HG03159 (cell line): ENCODE measurements around the gene RNU1-1.
"Not testable (repeated sequence)": the region's sequence is repeated elsewhere in the genome, so short reads cannot be mapped to it uniquely, and the experiment has no call there.

Experiments used
- ATAC-seq: cut with Tn5 transposase; IDR thresholded peaks from one replicate; pipeline ENCODE4 v1.9.1; 2021; ENCODE audit warnings: mild to moderate bottlenecking, moderate library complexity; ENCODE audit not compliant: unreplicated experiment

RNU1-1 gene

DNA sequence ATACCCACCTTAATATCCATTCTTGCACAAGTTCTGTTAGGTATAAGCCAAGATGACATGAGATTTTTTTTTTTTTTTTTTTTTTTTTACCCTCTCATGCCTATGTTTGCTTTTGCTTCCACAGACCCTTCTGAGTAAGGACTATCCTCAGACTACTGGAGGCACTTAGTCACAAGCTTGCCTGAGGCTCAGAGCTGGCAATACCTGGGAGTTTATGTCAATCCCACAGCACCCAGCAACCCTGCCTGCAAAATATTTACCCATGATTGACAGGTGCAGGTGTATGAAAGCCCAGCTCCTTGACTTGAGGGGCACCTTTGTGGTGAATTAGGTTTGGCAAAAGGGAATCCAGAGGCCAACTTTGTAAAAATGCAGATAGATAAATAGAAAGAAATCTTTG, 11.7 kb upstream of the RNU1-1 start:
- not testable (repeated sequence) for ATAC-seq

DNA sequence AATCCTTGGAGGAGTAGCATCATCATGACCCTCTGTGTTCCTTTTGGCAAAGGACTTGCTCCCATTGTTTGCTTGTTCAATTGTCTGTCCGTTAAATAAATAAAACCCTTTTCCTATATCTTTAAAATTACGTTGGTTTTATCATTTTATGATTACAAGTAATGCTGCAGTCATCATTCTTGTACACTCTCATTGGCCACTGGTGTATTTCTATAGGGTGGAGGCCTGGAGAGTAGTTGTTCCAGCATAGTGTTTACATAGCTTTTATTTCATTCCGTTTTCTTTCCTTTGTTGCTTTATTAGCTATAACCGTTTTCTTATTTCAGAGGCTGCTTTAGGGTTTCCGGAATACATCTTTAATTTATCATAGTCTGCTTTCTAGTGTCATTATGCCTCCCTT, 7.6 kb upstream of the RNU1-1 start:
- ATAC-seq = not testable (repeated sequence)

- ATAC-seq = no peak
Measured at GRCh38 chr1:16521288-16521583, 7.2 kb upstream of the RNU1-1 start.

DNA sequence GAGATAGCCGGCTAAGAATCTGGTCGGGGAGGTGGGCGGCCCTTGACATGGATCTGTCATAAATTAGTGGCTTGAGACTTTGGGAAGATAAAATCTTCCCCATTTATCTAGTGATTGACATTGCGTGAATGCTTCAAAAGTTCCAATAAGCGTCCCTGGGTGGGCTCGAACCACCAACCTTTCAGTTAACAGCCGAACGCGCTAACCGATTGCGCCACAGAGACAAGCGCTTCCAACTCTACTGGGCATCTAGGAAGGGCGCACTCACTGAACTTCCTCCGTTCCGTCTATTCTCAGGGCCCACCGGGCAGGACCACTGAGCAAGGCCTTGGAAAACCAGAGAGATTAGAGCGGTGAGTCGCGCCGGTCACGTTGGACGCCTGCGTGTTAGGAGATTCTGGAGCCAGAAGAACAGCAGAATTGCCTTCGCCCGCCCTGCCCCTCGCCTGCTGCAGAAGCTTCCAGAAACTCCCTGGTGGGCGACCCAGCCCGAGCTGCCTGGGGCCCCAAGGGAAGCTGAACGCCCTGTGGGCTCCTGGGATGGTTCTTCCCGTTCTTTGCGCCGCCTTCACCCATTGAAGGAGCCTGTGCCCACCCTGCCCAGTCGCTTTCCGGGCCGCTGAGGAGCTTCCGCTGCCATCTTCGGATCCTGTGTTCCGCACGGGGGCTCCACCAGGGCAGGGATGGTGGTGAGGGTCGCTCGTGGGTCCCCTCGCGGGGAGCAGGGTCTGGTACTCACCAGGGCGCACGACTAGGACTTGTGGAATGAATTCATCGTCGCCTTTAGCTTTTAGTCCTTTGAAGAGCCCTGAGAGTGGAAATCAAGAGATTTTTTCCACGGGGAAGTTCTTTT, 6.6 kb upstream of the RNU1-1 start:
- not testable (repeated sequence) for ATAC-seq

DNA sequence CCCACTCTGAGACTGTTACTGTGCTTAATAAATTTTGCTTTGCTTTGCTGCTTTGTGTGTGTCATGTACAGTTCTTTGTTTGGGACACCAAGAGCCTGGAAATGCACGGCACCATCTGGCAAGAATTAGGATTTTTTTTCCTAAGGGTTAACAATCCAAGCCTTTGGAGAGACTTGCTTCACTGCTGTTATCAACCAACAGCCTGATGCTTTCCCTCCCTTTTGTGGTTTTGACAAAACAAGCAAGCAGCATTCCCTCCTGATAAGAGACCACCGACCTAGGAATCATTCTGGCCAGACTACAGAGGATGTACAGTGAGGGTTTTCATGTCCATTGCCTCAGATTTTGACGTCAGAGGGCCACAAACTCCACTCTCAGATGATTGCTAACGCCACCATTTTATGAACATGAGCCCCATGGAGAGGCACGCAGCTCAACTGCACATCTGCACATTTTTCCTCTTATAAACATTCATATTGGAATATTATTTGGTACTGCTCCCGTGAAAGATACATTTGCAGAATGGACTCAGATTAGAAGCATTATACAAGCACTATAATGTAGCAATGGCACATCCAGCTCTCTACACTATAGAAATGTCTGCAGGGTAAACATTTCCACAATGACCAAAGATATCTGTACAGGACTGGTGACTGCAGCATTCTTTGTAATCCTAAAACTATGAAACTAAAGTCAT, 5.3 kb upstream of the RNU1-1 start:
- ATAC-seq = not testable (repeated sequence)

- not testable (repeated sequence) for ATAC-seq
Measured at GRCh38 chr1:16518913-16519254, 4.8 kb upstream of the RNU1-1 start.

DNA sequence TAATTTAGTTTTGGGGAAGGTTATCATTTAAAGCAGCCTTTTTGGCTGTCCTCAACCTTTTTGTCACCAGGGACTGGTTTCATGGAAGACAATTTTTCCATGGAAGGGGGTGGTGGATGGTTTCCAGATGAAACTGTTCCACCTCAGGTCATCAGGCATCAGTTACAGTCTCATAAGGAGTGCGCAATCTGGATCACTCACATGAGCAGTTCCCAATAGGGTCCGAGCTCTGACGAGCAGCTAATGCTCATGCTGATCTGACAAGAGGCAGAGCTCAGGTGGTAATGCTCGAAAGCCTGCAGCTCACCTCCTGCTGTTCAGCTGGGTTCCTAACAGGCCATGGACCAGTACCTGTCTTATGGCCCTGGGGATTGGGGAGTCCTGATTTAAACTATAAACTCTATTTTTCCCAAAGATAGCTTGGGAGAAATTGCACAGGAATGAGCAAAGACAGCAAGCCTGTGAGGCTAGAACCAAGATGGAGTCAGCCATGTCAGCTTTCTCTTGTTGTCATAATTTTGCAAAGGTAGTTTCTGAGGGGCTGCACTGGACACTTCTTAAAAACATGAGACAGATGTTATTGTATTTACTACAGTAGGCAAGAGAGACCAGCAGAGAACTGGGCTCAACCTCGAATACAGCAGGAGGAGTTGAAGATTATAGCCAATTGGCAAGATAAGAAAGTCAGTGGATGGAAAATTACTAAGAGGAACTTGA, 2.8 kb upstream of the RNU1-1 start:
- ATAC-seq = not testable (repeated sequence)

DNA sequence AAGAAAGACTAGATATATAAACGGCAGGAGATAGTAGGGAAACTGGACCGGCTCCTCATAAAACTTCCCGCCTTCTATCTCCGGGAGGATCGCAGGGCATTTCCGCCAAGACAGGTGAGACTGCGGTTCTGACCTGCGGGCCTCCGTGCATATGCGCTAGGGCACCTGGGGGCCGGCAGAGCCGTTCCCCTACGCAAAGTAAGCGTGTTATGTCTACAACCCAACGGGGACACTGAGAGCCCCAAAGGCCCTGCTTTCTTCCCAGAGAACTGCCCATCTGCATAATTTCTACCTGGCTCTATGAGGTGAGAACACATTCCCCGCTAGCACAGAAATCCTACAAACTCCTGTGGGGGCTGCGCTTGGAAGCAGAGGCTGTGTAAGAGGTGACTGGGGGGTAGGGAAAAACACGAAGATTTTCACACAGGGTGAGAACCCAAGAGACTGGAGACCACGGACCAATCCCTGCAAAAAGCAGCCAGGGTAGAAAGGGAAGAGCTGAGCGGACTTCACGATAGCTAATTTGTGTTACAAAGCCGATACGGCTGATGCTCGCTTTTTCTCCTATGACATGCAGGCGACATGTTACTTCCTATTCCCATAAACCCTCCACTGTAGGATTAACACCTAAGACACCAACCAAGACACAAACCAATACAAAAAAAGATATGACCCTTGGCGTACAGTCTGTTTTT, 526 bp downstream of the RNU1-1 start:
- ATAC-seq = peak; percentile 58

DNA sequence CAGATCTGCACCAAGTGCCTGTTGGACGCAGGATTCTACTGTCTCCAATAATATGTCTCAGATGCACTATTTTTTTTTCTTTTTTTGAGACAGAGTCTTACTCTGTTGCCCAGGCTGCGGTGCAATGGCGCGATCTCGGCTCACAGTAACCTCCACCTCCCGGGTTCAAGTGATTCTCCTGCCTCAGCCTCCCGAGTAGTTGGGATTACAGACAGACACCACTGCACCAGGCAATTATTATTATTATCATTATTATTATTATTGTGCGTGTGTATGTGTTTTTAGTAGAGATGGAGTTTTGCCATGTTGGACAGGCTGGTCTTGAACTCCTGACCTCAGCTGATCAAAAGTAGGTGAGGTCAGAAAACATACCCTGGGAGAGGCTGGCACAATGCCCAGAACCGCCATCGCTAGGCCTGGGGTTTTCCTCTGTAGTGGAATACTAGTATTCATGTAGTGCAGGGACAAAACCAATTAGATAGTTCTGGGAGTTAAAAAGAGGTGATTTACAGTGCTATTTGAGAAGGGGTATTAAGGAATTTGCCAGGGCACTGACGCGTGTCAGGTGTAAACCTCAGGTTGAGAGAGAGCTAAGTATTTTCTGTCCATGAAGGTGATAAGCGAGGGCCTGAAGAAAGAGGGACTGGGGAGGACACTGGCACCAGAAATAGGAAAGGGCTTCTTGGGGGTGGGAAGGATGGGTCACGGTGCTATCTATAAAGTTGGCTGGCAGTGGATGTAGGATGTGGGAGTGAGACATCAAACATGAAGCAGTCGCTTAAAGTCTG, 1.3 kb downstream of the RNU1-1 start:
- ATAC-seq = not testable (repeated sequence)

DNA sequence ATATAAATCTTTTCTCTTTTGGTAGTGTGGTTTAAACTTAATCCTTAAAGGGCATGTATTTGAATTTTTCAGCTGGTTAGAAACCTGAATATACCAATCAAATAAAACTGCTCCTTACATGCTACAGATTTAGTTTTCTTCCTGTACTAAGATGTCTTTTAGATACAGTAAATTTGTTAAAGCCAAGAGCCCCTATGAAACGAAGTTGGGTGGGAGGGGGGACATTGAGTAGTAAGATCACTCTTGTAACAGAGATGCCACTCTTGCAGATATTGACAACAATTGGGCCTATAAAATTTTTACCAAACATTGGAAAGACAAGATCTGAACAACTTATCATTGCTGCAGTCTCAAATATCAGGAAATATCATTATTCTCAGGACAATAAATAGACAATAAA, 2.2 kb downstream of the RNU1-1 start:
- ATAC-seq = not testable (repeated sequence)

GRCh38 chr1:16508861-16509445, 5.1 kb downstream of the RNU1-1 start:
- not testable (repeated sequence) for ATAC-seq

- not testable (repeated sequence) for ATAC-seq
Measured at GRCh38 chr1:16506364-16507136, 7.5 kb downstream of the RNU1-1 start.

DNA sequence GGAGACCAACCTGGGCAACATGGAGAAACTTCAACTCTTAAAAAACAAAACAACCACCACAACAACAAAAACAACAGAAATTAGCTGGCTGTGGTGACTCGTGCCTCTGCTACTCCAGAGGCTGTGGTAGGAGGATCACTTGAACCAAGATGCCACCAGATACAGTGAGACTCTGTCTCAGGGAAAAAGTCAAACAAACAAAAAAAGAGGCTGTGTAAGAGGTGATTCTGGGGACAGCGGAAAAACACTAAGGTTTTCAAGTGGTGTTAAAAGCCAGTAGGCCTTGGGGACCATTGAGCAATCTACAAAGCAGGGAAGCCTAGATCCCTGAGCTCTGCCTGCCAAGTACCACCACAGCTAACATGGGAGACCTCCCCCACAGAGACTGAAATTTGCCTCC, 8.2 kb downstream of the RNU1-1 start:
- ATAC-seq = not testable (repeated sequence)

GRCh38 chr1:16503494-16503893, 10.6 kb downstream of the RNU1-1 start:
- ATAC-seq = no peak

GRCh38 chr1:16501446-16501845, 12.6 kb downstream of the RNU1-1 start:
- not testable (repeated sequence) for ATAC-seq

- ATAC-seq = not testable (repeated sequence)
Measured at GRCh38 chr1:16500975-16501374, 13.1 kb downstream of the RNU1-1 start.

- ATAC-seq = not testable (repeated sequence)
Measured at GRCh38 chr1:16500466-16500865, 13.6 kb downstream of the RNU1-1 start.

DNA sequence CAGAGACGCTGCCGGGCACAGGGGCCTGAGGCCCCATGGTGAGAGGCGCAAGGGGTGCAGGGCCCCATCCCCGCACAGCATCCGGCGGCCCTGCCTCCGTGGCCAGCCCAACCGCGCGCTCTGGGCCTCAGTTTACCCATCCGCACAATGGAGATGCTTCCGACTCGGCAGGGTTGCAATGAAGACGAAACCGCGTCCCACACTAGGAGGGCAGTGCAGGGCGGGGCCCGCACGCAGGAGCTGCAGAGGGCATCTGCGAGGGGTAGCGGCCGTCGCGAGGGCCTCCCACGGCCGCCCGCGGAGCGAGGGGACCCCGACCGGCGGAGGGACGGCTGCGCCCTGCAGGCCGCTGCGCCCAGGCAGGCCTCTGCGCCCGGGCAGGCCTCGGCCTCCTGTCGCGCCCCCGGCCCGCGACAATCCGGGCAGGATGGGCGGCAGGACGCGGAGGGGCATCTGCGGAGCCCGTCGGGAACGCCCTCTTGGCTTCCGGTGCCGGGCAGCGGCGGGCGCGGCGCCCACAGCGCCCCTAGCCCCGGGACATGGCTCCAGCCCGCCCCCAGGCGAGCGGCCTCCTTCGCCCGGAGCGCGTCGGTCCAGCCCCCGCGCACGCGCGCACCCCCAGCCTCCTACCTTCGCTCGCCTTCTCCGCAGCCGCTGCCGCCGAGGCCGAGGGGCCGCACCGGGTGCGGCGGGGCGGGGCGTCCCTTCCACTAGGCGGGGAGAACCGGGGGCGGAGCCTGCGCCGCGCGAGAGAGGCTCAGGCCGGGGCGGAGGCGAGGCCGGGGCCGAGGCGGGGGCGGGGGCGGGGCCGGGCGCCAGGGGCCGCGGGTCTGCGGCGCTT, 15.3 kb downstream of the RNU1-1 start:
- ATAC-seq = peak; percentile 81
